ENCODE measurements around the gene BMP7. TPM values are rescaled to one million over a fixed set of nuclear protein-coding genes. Genes with fewer than 3 reads are reported as not detected.

The BMP7 gene
- total and polyA plus RNA-seq, 2 donors (not counting 3 experiments of a cell fraction or from before 2014, with no cell fraction given) = not detected

GRCh38 chr20:57269148-57269984 is 2.9 kb upstream of the BMP7 start:
- TF ChIP-seq EZH2 (IDR thresholded peaks at IDR 0.05; ENCODE audit: borderline replicate concordance, low read depth, low read length, severe bottlenecking) (no peak), GATA2 (IDR thresholded peaks at IDR 0.05; ENCODE audit: insufficient read depth, insufficient read length, low read depth, low read length) (no peak), FOS (IDR thresholded peaks at IDR 0.05; ENCODE audit: borderline replicate concordance, insufficient read depth, low read length) (no peak), MAX (IDR thresholded peaks at IDR 0.05; ENCODE audit: insufficient read depth, insufficient read length) (no peak), POLR2AphosphoS5 (IDR thresholded peaks at IDR 0.05; ENCODE audit: insufficient read depth, low read depth, low read length) (no peak), MYC (IDR thresholded peaks at IDR 0.05; ENCODE audit: low read depth, low read length) (no peak), POLR2A (IDR thresholded peaks at IDR 0.05; ENCODE audit: low read depth, low read length) (no peak), CTCF (IDR thresholded peaks at IDR 0.05; ENCODE audit: extremely low read depth in 1 of 2, insufficient read depth in 1 of 2, low read depth in 1 of 2, low read length in 2 of 2) (no peak), JUN (IDR thresholded peaks at IDR 0.05; ENCODE audit: borderline replicate concordance, insufficient read depth, insufficient read length, low read depth) (no peak)
- no peaks in the 10 kb centered on the region for H3K9me1 ChIP-seq (replicated peaks; ENCODE audit: control insufficient read depth, extremely low read depth, insufficient read depth, low read length)
- ChIA-PET POLR2A (no interaction called here), CTCF (no interaction called here)
- no TSS peak for BruUV-seq (replicated peaks)
- FAIRE-seq (no peak), DNase-seq (ENCODE audit: low read depth, low spot score) (no peak)
- H3K9me3 ChIP-seq (replicated peaks; ENCODE audit: control insufficient read depth, insufficient read depth, low read length) = no peaks in the 10 kb centered on the region
- no peaks in the 10 kb centered on the region for H4K20me1 ChIP-seq (replicated peaks; ENCODE audit: control insufficient read depth, extremely low read depth, insufficient read depth, low read length)
- H3K4me2 ChIP-seq (ENCODE audit: insufficient read depth, low read length) = no peak overlapping the region
- no peak overlapping the region for H3K9ac ChIP-seq (replicated peaks; ENCODE audit: extremely low read depth, insufficient read depth, low read length)
- no peak overlapping the region for H3K27ac ChIP-seq (ENCODE audit: insufficient read depth, low read depth, low read length)
- no peaks in the 10 kb centered on the region for H3K79me2 ChIP-seq (ENCODE audit: control insufficient read depth, insufficient read depth, low read length)
- H3K4me3 ChIP-seq (replicated peaks in 1 of 3; ENCODE audit: insufficient read depth in 1 of 3, low read depth in 1 of 3, low read length in 3 of 3) = no peak overlapping the region
- no peaks in the 10 kb centered on the region for H3K4me1 ChIP-seq (ENCODE audit: control insufficient read depth, extremely low read depth, insufficient read depth, low read length)
- dilution Hi-C loops (cut with MboI; ENCODE audit: extremely low pct_ligation_motif_present, low sequenced_read_pairs) (no loop called here), intact Hi-C loops (cut with micrococcal nuclease) (no loop called here)
- H3K36me3 ChIP-seq (ENCODE audit: control insufficient read depth in 2 of 2, extremely low read depth in 1 of 2, insufficient read depth in 2 of 2, low read length in 2 of 2) = no peaks in the 10 kb centered on the region
- no peak overlapping the region for H2AFZ ChIP-seq (ENCODE audit: low read depth, low read length)
- H3K27me3 ChIP-seq (ENCODE audit: control insufficient read depth in 2 of 2, insufficient read depth in 2 of 2, low read length in 2 of 2) = peaks cover 18 to 24% of the 10 kb centered on the region in 2 experiments

All from endothelial cell of umbilical vein (primary cell).